ENCODE data around the gene UCMA. TPM values are rescaled to one million over a fixed set of nuclear protein-coding genes. Genes with fewer than 3 reads are reported as not detected.
"Not testable (repeated sequence)": the region's sequence is repeated elsewhere in the genome, so short reads cannot be mapped to it uniquely, and the experiment has no call there.

UCMA gene
- total RNA-seq = not detected

- H3K9me3 Mint-ChIP-seq = no peaks in the 10 kb centered on the region
- ATAC-seq = no peak
- no peaks in the 10 kb centered on the region for H3K27me3 Mint-ChIP-seq (ENCODE audit: low read depth)
- H3K4me3 Mint-ChIP-seq = no peak within 1 kb of the TSS
- H3K4me1 Mint-ChIP-seq (ENCODE audit: low read depth) = no peaks in the 10 kb centered on the region
- no peaks in the 10 kb centered on the region for H3K36me3 Mint-ChIP-seq (ENCODE audit: insufficient read depth)
- DNase-seq = no peak
Observed at GRCh38 chr10:13234172-13234571, at the start of gene UCMA. UCMA (minus strand) TSS chr10:13234374; CDS start chr10:13234258, 116 bp downstream.

- not testable (repeated sequence) for H3K4me3 Mint-ChIP-seq; H3K9me3 Mint-ChIP-seq; DNase-seq; H3K4me1 Mint-ChIP-seq (ENCODE audit: low read depth); ATAC-seq; H3K27me3 Mint-ChIP-seq (ENCODE audit: low read depth)
- H3K36me3 Mint-ChIP-seq (ENCODE audit: insufficient read depth) = peaks cover 14% of the 10 kb centered on the region
Observed at GRCh38 chr10:13282348-13282747, 48.2 kb upstream of the UCMA start.

GRCh38 chr10:13276749-13277365 is 42.7 kb upstream of the UCMA start:
- ATAC-seq = no peak
- H3K4me1 Mint-ChIP-seq (ENCODE audit: low read depth) = no peaks in the 10 kb centered on the region
- peaks cover 12% of the 10 kb centered on the region for H3K36me3 Mint-ChIP-seq (ENCODE audit: insufficient read depth)
- H3K27me3 Mint-ChIP-seq (ENCODE audit: low read depth) = no peaks in the 10 kb centered on the region
- no peak for DNase-seq
- H3K9me3 Mint-ChIP-seq = no peaks in the 10 kb centered on the region
- no peak overlapping the region for H3K4me3 Mint-ChIP-seq

- not testable (repeated sequence) for H3K4me3 Mint-ChIP-seq; ATAC-seq; H3K4me1 Mint-ChIP-seq (ENCODE audit: low read depth); H3K27me3 Mint-ChIP-seq (ENCODE audit: low read depth); DNase-seq; H3K9me3 Mint-ChIP-seq
- peaks cover 12% of the 10 kb centered on the region for H3K36me3 Mint-ChIP-seq (ENCODE audit: insufficient read depth)
Observed at GRCh38 chr10:13276146-13276545, 42.0 kb upstream of the UCMA start.

GRCh38 chr10:13272164-13272571 is 38.0 kb upstream of the UCMA start:
- H3K27me3 Mint-ChIP-seq (ENCODE audit: low read depth) = peaks cover 1% of the 10 kb centered on the region
- H3K4me3 Mint-ChIP-seq = no peak overlapping the region
- no peak for ATAC-seq

GRCh38 chr10:13271552-13272163 is 37.5 kb upstream of the UCMA start:
- no peaks in the 10 kb centered on the region for H3K36me3 Mint-ChIP-seq (ENCODE audit: insufficient read depth)
- DNase-seq = peak; percentile 44
- no peak overlapping the region for H3K4me3 Mint-ChIP-seq
- ATAC-seq = peak; percentile 46 to 51
- H3K27me3 Mint-ChIP-seq (ENCODE audit: low read depth) = peaks cover 2% of the 10 kb centered on the region
- H3K9me3 Mint-ChIP-seq = no peaks in the 10 kb centered on the region
- H3K4me1 Mint-ChIP-seq (ENCODE audit: low read depth) = peaks cover 2% of the 10 kb centered on the region

More at GRCh38 chr10:13272164-13272571, 38.0 kb upstream of the UCMA start:
- peaks cover 2% of the 10 kb centered on the region for H3K4me1 Mint-ChIP-seq (ENCODE audit: low read depth)
- H3K9me3 Mint-ChIP-seq = no peaks in the 10 kb centered on the region
- no peaks in the 10 kb centered on the region for H3K36me3 Mint-ChIP-seq (ENCODE audit: insufficient read depth)
- DNase-seq = no peak

GRCh38 chr10:13270877-13271551 is 36.8 kb upstream of the UCMA start:
- no peak for ATAC-seq
- Mint-ChIP-seq H3K9me3 (no peaks in the 10 kb centered on the region), H3K4me1 (ENCODE audit: low read depth) (peaks cover 2% of the 10 kb centered on the region), H3K27me3 (ENCODE audit: low read depth) (peaks cover 3% of the 10 kb centered on the region), H3K4me3 (no peak overlapping the region), H3K36me3 (ENCODE audit: insufficient read depth) (no peaks in the 10 kb centered on the region)
- DNase-seq = no peak

GRCh38 chr10:13268841-13269240 is 34.7 kb upstream of the UCMA start:
- Mint-ChIP-seq H3K36me3 (ENCODE audit: insufficient read depth) (no peaks in the 10 kb centered on the region), H3K4me1 (ENCODE audit: low read depth) (peaks cover 2% of the 10 kb centered on the region), H3K27me3 (ENCODE audit: low read depth) (peaks cover 8% of the 10 kb centered on the region), H3K4me3 (no peak overlapping the region), H3K9me3 (no peaks in the 10 kb centered on the region)
- ATAC-seq (no peak), DNase-seq (no peak)

- no peak for ATAC-seq
- DNase-seq = no peak
- Mint-ChIP-seq H3K36me3 (ENCODE audit: insufficient read depth) (no peaks in the 10 kb centered on the region), H3K4me3 (no peak overlapping the region), H3K27me3 (ENCODE audit: low read depth) (peaks cover 13% of the 10 kb centered on the region), H3K9me3 (no peaks in the 10 kb centered on the region), H3K4me1 (ENCODE audit: low read depth) (peaks cover 2% of the 10 kb centered on the region)
Observed at GRCh38 chr10:13268310-13268709, 34.1 kb upstream of the UCMA start.

- Mint-ChIP-seq H3K9me3 (peaks cover 3% of the 10 kb centered on the region), H3K4me3 (no peak overlapping the region), H3K27me3 (ENCODE audit: low read depth) (peaks cover 16% of the 10 kb centered on the region), H3K4me1 (ENCODE audit: low read depth) (no peaks in the 10 kb centered on the region), H3K36me3 (ENCODE audit: insufficient read depth) (no peaks in the 10 kb centered on the region)
- ATAC-seq = no peak
- no peak for DNase-seq
Observed at GRCh38 chr10:13263591-13263990, 29.4 kb upstream of the UCMA start.

GRCh38 chr10:13262433-13262832 is 28.3 kb upstream of the UCMA start:
- ATAC-seq (no peak), DNase-seq (no peak)
- H3K27me3 Mint-ChIP-seq (ENCODE audit: low read depth) = peaks cover 16% of the 10 kb centered on the region
- peaks cover 3% of the 10 kb centered on the region for H3K9me3 Mint-ChIP-seq
- H3K36me3 Mint-ChIP-seq (ENCODE audit: insufficient read depth) = no peaks in the 10 kb centered on the region
- peaks cover 3% of the 10 kb centered on the region for H3K4me1 Mint-ChIP-seq (ENCODE audit: low read depth)
- H3K4me3 Mint-ChIP-seq = no peak overlapping the region

GRCh38 chr10:13257621-13258140 is 23.5 kb upstream of the UCMA start:
- Mint-ChIP-seq H3K27me3 (ENCODE audit: low read depth) (no peaks in the 10 kb centered on the region), H3K4me1 (ENCODE audit: low read depth) (peaks cover 5% of the 10 kb centered on the region), H3K36me3 (ENCODE audit: insufficient read depth) (no peaks in the 10 kb centered on the region), H3K9me3 (peaks cover 3% of the 10 kb centered on the region), H3K4me3 (no peak overlapping the region)
- no peak for DNase-seq
- ATAC-seq = no peak

- H3K4me3 Mint-ChIP-seq = no peak overlapping the region
- H3K4me1 Mint-ChIP-seq (ENCODE audit: low read depth) = peaks cover 5% of the 10 kb centered on the region
- H3K27me3 Mint-ChIP-seq (ENCODE audit: low read depth) = no peaks in the 10 kb centered on the region
- DNase-seq = no peak
- H3K9me3 Mint-ChIP-seq = peaks cover 3% of the 10 kb centered on the region
- H3K36me3 Mint-ChIP-seq (ENCODE audit: insufficient read depth) = no peaks in the 10 kb centered on the region
- ATAC-seq = no peak
Observed at GRCh38 chr10:13256627-13257026, 22.5 kb upstream of the UCMA start.

GRCh38 chr10:13253726-13254125 is 19.6 kb upstream of the UCMA start:
- no peaks in the 10 kb centered on the region for H3K27me3 Mint-ChIP-seq (ENCODE audit: low read depth)
- H3K9me3 Mint-ChIP-seq = no peaks in the 10 kb centered on the region
- no peak overlapping the region for H3K4me3 Mint-ChIP-seq
- H3K4me1 Mint-ChIP-seq (ENCODE audit: low read depth) = peaks cover 5% of the 10 kb centered on the region
- DNase-seq (no peak), ATAC-seq (no peak)
- H3K36me3 Mint-ChIP-seq (ENCODE audit: insufficient read depth) = no peaks in the 10 kb centered on the region

GRCh38 chr10:13247784-13248183 is 13.6 kb upstream of the UCMA start:
- no peak for ATAC-seq
- Mint-ChIP-seq H3K36me3 (ENCODE audit: insufficient read depth) (no peaks in the 10 kb centered on the region), H3K4me3 (no peak overlapping the region), H3K27me3 (ENCODE audit: low read depth) (peaks cover 3% of the 10 kb centered on the region), H3K9me3 (no peaks in the 10 kb centered on the region), H3K4me1 (ENCODE audit: low read depth) (no peaks in the 10 kb centered on the region)
- DNase-seq = no peak

Data from activated T-cell treated with anti-CD3 and anti-CD28 coated beads, Interleukin-2, amount 50 U/mL, for 4 hours (primary cell).